Mucosa of descending colon (tissue), 3 donors: ENCODE measurements around the gene NUDT13. TPM values are rescaled to one million over a fixed set of nuclear protein-coding genes. Genes with fewer than 3 reads are reported as not detected.
A peak's percentile ranks its signal among the peaks of the same experiment; 100 is the strongest.
"Not testable (repeated sequence)": the region's sequence is repeated elsewhere in the genome, so short reads cannot be mapped to it uniquely, and the experiment has no call there.

ENCODE experiments used
- ATAC-seq: fragments of 200-7000 bp; cut with Tn5 transposase; one replicate; pipeline ENCODE4 v1.9.1; 2020; ENCODE audit warnings: mild to moderate bottlenecking, moderate library complexity
- DNase-seq, 3 donors: peaks; one replicate each; pipeline ENCODE4 v3.0.0-alpha.2; 2020
- H3K36me3 ChIP-seq: fragments of 200-600 bp; one replicate; pipeline ENCODE4 v1.8.0; 2021; ENCODE audit warnings: low read depth, mild to moderate bottlenecking
- H3K4me1 ChIP-seq: fragments of 200-600 bp; one replicate; pipeline ENCODE4 v1.8.0; 2021; ENCODE audit warnings: low read depth, mild to moderate bottlenecking
- H3K4me3 ChIP-seq: fragments of 200-600 bp; one replicate; pipeline ENCODE4 v1.8.0; 2021; ENCODE audit warnings: mild to moderate bottlenecking
- H3K9me3 ChIP-seq: fragments of 200-600 bp; one replicate; pipeline ENCODE4 v1.8.0; 2021; ENCODE audit warnings: mild to moderate bottlenecking
- intact Hi-C, 2 donors: fragments of 100-400 bp; cut with DNase I in 1 of 2; cut with micrococcal nuclease in 1 of 2; formaldehyde crosslinking; loops; one replicate each; pipeline versions ENCODE4 v1.11.0 to v1.11.1; 2022; cut with DNase I, micrococcal nuclease
- total RNA-seq, 3 donors: library from RNA; stranded (reverse); fragmentation: NEBNext Ultra II Directional in 2 of 3; extraction: Animal tissue kit (Norgen Biotek cat#: 25700) in 2 of 3; gene quantifications; one replicate each; pipeline versions ENCODE4 v1.2.1 to v1.2.4, GENCODE V29; 2021 to 2023
- TF ChIP-seq, protein P1 (sequence below): fragments of 200-600 bp; IDR thresholded peaks from one replicate; pipeline ENCODE4 v1.8.0; 2022; ENCODE audit warnings: antibody characterized with exemption, mild to moderate bottlenecking
- donor health status: DM: no; HTN: no; CAD: no; lungs with moderate emphysema.
- donor health status: DM: no; HTN: no; CAD: no.
- donor health status: DM: no; HTN: yes; CAD: no.

NUDT13 gene
- total RNA-seq, 3 donors from 2014 or later, result 3.5 to 5.1 (median 3.6) TPM

DNA sequence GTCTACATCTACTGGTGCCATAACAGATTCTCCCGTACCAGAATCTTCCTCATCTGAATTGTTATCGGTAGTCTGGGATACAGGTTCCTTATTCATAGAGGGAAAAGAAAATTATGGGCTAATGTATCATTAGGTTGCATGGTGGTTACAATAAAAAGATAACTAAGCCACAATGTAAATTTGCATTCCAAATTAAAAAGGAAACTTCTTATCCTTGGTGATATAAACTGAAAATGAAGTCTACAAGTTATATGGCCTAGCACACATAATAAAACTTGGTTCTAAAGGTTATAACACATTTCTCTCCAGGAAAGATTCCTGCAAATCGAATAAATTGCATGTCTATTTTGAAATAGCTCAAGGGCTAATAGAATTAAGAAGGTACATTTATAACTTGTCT is 24.5 kb downstream of the NUDT13 start:
- no peak overlapping the region for H3K4me3 ChIP-seq
- intact Hi-C loops, result no loop called here
- no peaks in the 10 kb centered on the region for H3K36me3 ChIP-seq
- TF ChIP-seq, protein P1, sequence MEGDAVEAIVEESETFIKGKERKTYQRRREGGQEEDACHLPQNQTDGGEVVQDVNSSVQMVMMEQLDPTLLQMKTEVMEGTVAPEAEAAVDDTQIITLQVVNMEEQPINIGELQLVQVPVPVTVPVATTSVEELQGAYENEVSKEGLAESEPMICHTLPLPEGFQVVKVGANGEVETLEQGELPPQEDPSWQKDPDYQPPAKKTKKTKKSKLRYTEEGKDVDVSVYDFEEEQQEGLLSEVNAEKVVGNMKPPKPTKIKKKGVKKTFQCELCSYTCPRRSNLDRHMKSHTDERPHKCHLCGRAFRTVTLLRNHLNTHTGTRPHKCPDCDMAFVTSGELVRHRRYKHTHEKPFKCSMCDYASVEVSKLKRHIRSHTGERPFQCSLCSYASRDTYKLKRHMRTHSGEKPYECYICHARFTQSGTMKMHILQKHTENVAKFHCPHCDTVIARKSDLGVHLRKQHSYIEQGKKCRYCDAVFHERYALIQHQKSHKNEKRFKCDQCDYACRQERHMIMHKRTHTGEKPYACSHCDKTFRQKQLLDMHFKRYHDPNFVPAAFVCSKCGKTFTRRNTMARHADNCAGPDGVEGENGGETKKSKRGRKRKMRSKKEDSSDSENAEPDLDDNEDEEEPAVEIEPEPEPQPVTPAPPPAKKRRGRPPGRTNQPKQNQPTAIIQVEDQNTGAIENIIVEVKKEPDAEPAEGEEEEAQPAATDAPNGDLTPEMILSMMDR, result no peak
- ATAC-seq (peak; percentile 78), DNase-seq (no peak)
- H3K9me3 ChIP-seq, result no peaks in the 10 kb centered on the region
- no peaks in the 10 kb centered on the region for H3K4me1 ChIP-seq

DNA sequence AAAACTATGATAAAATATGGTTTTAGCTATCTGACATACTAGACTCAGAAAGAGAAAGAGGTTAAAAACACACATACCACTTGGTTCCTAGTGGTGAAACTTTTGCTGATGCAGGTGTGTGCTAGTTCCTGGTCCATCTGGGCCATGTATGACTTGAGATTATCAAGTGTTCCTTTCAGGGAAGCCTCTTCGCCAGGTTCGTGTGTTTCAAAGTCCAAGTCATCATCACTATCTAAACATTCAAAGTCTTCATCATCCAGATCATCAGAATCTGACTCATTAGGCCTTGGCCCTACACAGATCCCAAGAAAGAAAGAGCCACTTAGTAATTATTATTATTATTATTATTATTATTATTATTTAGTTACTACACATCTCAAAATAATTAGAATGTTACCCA is 26.4 kb downstream of the NUDT13 start:
- DNase-seq (no peak), ATAC-seq (peak; percentile 15)
- Histone ChIP-seq H3K4me1 (no peaks in the 10 kb centered on the region), H3K36me3 (peaks cover 5% of the 10 kb centered on the region), H3K9me3 (no peaks in the 10 kb centered on the region), H3K4me3 (no peak overlapping the region)
- TF ChIP-seq, protein P1, result no peak
- intact Hi-C loops, result no loop called here

- no peak overlapping the region for H3K4me3 ChIP-seq
- H3K36me3 ChIP-seq, result peaks cover 5% of the 10 kb centered on the region
- TF ChIP-seq, protein P1, result no peak
- no peaks in the 10 kb centered on the region for H3K9me3 ChIP-seq
- H3K4me1 ChIP-seq, result no peaks in the 10 kb centered on the region
- no peak for ATAC-seq
- DNase-seq, result no peak
- intact Hi-C loops, result no loop called here
Observed at GRCh38 chr10:73139251-73139650, 29.0 kb downstream of the NUDT13 start.

DNA sequence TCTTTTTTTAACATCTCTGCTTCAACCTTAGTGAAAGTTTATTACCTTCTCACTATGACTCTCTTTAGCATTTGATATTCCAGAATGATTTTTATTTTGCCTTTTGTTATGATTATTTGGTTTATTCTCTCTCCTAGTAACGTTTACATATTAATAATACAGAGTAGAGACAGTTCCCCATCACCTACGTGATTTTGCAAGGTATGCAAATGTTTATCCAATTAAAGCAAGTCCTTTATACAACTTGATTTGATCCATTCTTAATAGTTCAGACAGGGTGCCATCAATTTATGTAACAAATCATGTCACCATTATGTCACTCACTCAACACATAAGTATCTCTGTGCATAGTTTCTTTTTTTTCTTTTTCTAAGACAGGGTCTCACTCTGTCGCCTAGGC is 31.3 kb downstream of the NUDT13 start:
- Histone ChIP-seq H3K36me3 (peaks cover 13% of the 10 kb centered on the region), H3K4me3 (no peak overlapping the region), H3K9me3 (no peaks in the 10 kb centered on the region), H3K4me1 (no peaks in the 10 kb centered on the region)
- intact Hi-C loops, result no loop called here
- ATAC-seq, result no peak
- TF ChIP-seq, protein P1, result no peak
- no peak for DNase-seq

GRCh38 chr10:73150633-73151413 is 40.6 kb downstream of the NUDT13 start:
- H3K36me3 ChIP-seq, H3K4me3 ChIP-seq, H3K4me1 ChIP-seq, DNase-seq, intact Hi-C loops, ATAC-seq, H3K9me3 ChIP-seq: not testable (repeated sequence)

- Histone ChIP-seq H3K4me3 (no peak overlapping the region), H3K9me3 (no peaks in the 10 kb centered on the region), H3K36me3 (no peaks in the 10 kb centered on the region), H3K4me1 (no peaks in the 10 kb centered on the region)
- intact Hi-C loops, result no loop called here
- no peak for ATAC-seq
- TF ChIP-seq, protein P1, result no peak
- DNase-seq, result no peak
Observed at GRCh38 chr10:73152009-73152408, 41.8 kb downstream of the NUDT13 start.
